Stomach smooth muscle (tissue), 2 donors: ENCODE results near the gene ASTL.

Experiments used
- H3K27ac ChIP-seq: one replicate; pipeline ENCODE4 v1.7.0; 2013; ENCODE audit warnings: mild to moderate bottlenecking, low read length, inconsistent platforms
- H3K27me3 ChIP-seq, 2 donors: one replicate each; pipeline ENCODE4 v1.7.0; 2013; ENCODE audit warnings: low read length in 2 of 2; ENCODE audit not compliant: insufficient read depth in 2 of 2, control insufficient read depth in 1 of 2
- H3K36me3 ChIP-seq, 2 donors: one replicate each; pipeline ENCODE4 v1.7.0; 2013; ENCODE audit warnings: low read length in 2 of 2; ENCODE audit not compliant: control insufficient read depth in 2 of 2, insufficient read depth in 2 of 2
- H3K4me1 ChIP-seq: one replicate; pipeline ENCODE4 v1.7.0; 2013; ENCODE audit warnings: low read length; ENCODE audit not compliant: control insufficient read depth, insufficient read depth
- H3K4me3 ChIP-seq, 2 donors: one replicate each; pipeline ENCODE4 v1.7.0; 2013; ENCODE audit warnings: low read length in 2 of 2
- H3K9ac ChIP-seq, 2 donors: one replicate each; pipeline ENCODE4 v1.7.0; 2013; ENCODE audit warnings: low read length in 2 of 2, mild to moderate bottlenecking in 1 of 2
- H3K9me3 ChIP-seq, 2 donors: one replicate each; pipeline ENCODE4 v1.7.0; 2013; ENCODE audit warnings: low read length in 2 of 2; ENCODE audit not compliant: control insufficient read depth in 2 of 2
- donor health status: healthy.
- donor health status: Pancreatic carcinoma.

The ASTL gene

DNA sequence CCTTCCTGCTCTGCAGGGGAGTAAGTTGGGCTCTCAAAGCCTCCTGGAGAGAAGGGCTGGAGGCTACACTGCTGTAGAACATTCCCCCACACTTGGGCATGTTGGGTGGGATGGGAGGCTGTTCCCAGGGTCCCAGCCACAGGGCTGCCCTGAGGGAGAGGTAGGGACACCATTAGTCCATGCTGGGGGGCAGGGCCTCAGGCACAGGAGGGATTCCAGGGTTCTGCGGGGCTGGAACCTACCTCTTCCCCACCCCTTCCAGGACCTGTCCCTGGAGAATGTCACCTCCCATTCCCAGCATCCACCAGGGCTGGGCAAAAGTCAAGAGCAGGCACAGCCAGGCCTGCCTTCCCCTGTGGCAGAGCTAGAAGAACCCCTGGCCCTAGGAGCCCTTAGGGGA lies 15.0 kb downstream of the ASTL start:
- no peak overlapping the region for H3K4me3 ChIP-seq
- H3K27me3 ChIP-seq, result peaks cover 4 to 36% of the 10 kb centered on the region in 2 donors
- H3K27ac ChIP-seq, result no peak overlapping the region
- no peaks in the 10 kb centered on the region for H3K4me1 ChIP-seq
- no peaks in the 10 kb centered on the region for H3K9me3 ChIP-seq
- H3K36me3 ChIP-seq, result no peaks in the 10 kb centered on the region
- no peak overlapping the region for H3K9ac ChIP-seq

DNA sequence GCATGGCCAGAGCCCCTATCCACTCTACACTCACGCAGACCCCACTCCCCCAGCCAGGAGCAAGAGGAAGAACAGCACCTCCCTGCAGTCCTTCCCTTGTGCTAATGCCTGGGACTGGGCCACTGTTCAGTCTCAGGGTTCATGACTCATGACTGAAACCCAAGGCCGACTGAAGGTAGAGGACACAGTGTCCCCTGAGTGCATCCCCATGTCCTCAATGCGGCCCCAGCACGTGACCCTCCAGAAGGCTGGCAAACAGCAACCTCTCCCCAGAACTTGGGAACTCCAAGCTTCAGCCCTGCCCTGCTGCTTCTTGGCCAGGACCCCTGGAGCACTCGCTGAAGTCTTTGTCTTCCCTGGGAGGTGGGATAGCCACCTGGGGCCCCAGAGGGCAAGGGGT lies 15.9 kb downstream of the ASTL start:
- Histone ChIP-seq H3K27me3 (peaks cover 13 to 42% of the 10 kb centered on the region in 2 donors), H3K27ac (no peak overlapping the region), H3K9me3 (no peaks in the 10 kb centered on the region), H3K4me3 (no peak overlapping the region), H3K4me1 (peaks cover under 1% of the 10 kb centered on the region), H3K9ac (no peak overlapping the region), H3K36me3 (no peaks in the 10 kb centered on the region)

- no peaks in the 10 kb centered on the region for H3K36me3 ChIP-seq
- H3K4me1 ChIP-seq, result peaks cover 4% of the 10 kb centered on the region
- H3K27ac ChIP-seq, result no peak overlapping the region
- no peak overlapping the region for H3K9ac ChIP-seq
- H3K4me3 ChIP-seq, result no peak overlapping the region
- H3K27me3 ChIP-seq, result peaks cover 21 to 44% of the 10 kb centered on the region in 2 donors
- no peaks in the 10 kb centered on the region for H3K9me3 ChIP-seq
Observed at GRCh38 chr2:96121414-96121813, 16.9 kb downstream of the ASTL start.

GRCh38 chr2:96120991-96121390 lies 17.3 kb downstream of the ASTL start:
- Histone ChIP-seq H3K4me3 (no peak overlapping the region), H3K27me3 (peaks cover 25 to 44% of the 10 kb centered on the region in 2 donors), H3K36me3 (no peaks in the 10 kb centered on the region), H3K9ac (no peak overlapping the region), H3K27ac (no peak overlapping the region), H3K4me1 (peaks cover 4% of the 10 kb centered on the region), H3K9me3 (no peaks in the 10 kb centered on the region)

- Histone ChIP-seq H3K36me3 (no peaks in the 10 kb centered on the region), H3K27me3 (peaks cover 32 to 43% of the 10 kb centered on the region in 2 donors), H3K27ac (no peak overlapping the region), H3K4me1 (peaks cover 4% of the 10 kb centered on the region), H3K4me3 (no peak overlapping the region), H3K9me3 (no peaks in the 10 kb centered on the region), H3K9ac (no peak overlapping the region)
Observed at GRCh38 chr2:96120091-96120720, 18.1 kb downstream of the ASTL start.

GRCh38 chr2:96119389-96119751 lies 18.9 kb downstream of the ASTL start:
- Histone ChIP-seq H3K9me3 (no peaks in the 10 kb centered on the region), H3K27ac (no peak overlapping the region), H3K4me3 (no peak overlapping the region), H3K27me3 (peaks cover 36 to 37% of the 10 kb centered on the region in 2 donors), H3K36me3 (no peaks in the 10 kb centered on the region), H3K9ac (no peak overlapping the region), H3K4me1 (peaks cover 4% of the 10 kb centered on the region)

GRCh38 chr2:96118698-96119388 lies 19.5 kb downstream of the ASTL start:
- Histone ChIP-seq H3K36me3 (no peaks in the 10 kb centered on the region), H3K9ac (no peak overlapping the region), H3K4me1 (peaks cover 4% of the 10 kb centered on the region), H3K9me3 (no peaks in the 10 kb centered on the region), H3K27me3 (peaks cover 34 to 37% of the 10 kb centered on the region in 2 donors), H3K4me3 (no peak overlapping the region), H3K27ac (no peak overlapping the region)

DNA sequence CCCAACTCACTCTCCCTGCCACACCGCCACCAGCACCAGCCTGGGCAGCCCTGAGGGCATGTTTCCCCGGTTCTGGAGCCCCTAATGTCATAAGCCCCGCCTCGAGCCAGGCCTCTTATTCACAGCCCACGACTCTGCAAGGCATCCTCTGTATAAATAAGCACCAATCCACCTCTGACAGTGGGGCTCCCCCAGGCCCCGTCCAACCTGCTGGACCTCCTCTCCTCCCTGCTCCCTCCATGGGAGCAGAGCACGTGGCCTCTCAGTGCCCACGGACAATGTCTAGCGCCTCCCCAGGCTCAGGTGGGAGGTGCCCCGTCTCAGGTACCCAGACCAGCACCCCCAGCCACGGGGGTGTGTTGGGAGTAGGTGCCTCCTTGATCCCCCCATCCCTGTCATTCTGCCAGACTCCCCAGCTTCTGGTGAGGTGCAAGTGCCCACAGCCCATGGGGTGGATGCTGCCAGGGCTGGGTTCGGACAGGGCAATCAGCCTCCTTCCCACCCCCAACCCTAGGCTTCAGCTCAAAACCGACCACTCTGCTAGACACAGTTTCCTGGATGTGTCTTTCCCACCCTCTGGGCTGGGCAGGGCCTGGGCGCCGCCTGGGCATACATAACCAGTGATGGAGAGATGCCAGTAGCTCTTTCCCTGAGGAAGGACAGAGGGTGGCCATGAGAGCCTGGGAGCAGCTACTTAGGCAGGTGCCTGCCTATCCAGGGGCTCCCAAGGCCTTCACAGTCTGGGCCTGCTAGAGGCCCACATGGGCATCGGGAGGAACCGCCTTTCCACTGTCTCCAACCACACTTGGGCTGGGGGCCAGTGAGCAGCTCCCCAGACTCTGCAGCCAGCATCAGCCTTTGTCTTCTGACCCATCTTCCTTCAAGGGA lies 20.4 kb downstream of the ASTL start:
- H3K36me3 ChIP-seq, result no peaks in the 10 kb centered on the region
- peaks cover 4% of the 10 kb centered on the region for H3K4me1 ChIP-seq
- no peak overlapping the region for H3K4me3 ChIP-seq
- H3K9me3 ChIP-seq, result no peaks in the 10 kb centered on the region
- no peak overlapping the region for H3K27ac ChIP-seq
- H3K9ac ChIP-seq, result no peak overlapping the region
- H3K27me3 ChIP-seq, result peaks cover 33 to 37% of the 10 kb centered on the region in 2 donors

GRCh38 chr2:96116879-96117533 lies 21.3 kb downstream of the ASTL start:
- peak overlapping the region in 1 of 2 donors; percentile 57 for H3K4me3 ChIP-seq
- peaks cover 4% of the 10 kb centered on the region for H3K4me1 ChIP-seq
- no peak overlapping the region for H3K27ac ChIP-seq
- H3K36me3 ChIP-seq, result no peaks in the 10 kb centered on the region
- H3K27me3 ChIP-seq, result peaks cover 28 to 37% of the 10 kb centered on the region in 2 donors
- H3K9ac ChIP-seq, result no peak overlapping the region
- H3K9me3 ChIP-seq, result no peaks in the 10 kb centered on the region

DNA sequence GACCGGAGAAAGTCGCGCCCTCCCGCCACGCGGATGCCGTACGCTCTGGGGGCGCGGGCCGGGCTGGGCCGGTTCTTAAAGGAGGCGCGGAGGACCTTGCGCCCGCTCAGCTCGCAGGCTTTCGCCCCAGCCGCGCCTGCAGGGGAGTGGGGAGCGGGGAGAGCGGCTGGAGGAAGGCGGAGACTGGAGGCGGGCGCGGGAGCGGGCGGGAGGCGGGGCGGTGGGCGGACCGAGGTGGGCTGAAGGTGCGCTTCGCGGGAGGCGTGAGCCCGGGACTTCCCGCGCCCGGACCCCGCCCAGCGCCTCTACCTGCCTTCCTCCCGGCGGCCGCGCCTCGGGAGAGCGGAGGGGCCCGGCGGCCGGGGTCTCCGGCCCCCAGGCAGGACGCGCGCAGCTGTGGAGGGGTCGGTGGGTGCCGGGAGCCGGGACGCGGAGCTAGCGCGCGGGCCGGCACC lies 21.9 kb downstream of the ASTL start, which contains the start of gene ADRA2B:
Gene ADRA2B, minus strand, starts transcription at position 148 of the 455 bp plus-strand sequence. CDS start 422 bp downstream, outside the sequence.
- no peak within 1 kb of the TSS for H3K27ac ChIP-seq
- peaks cover 4% of the 10 kb centered on the region for H3K4me1 ChIP-seq
- no peaks in the 10 kb centered on the region for H3K36me3 ChIP-seq
- H3K4me3 ChIP-seq, result peak within 1 kb of the TSS in 1 of 2 donors; percentile 57
- H3K9me3 ChIP-seq, result no peaks in the 10 kb centered on the region
- peaks cover 25 to 37% of the 10 kb centered on the region in 2 donors for H3K27me3 ChIP-seq
- no peak within 1 kb of the TSS for H3K9ac ChIP-seq
